ENCODE results near the gene ELL2.

Gene ELL2

GRCh38 chr5:95936812-95937397 is 24.7 kb downstream of the ELL2 start:
- Histone ChIP-seq H4K20me1 (ENCODE audit: insufficient read depth, low read length) (no peaks in the 10 kb centered on the region; the same call in 1 of the 2 replicates), H3K79me2 (ENCODE audit: low read length) (peaks cover 75% of the 10 kb centered on the region)
- TF ChIP-seq EZH2phosphoT487 (IDR thresholded peaks at IDR 0.05; ENCODE audit: low read length): no peak
- TF ChIP-seq EZH2 (optimal IDR thresholded peaks at IDR 0.05; ENCODE audit: low read depth, low read length): no peak
- TF ChIP-seq CTCF (IDR thresholded peaks at IDR 0.05; ENCODE audit: low read length): no peak

GRCh38 chr5:95935553-95936100 is 26.0 kb downstream of the ELL2 start:
- Histone ChIP-seq H4K20me1 (ENCODE audit: insufficient read depth, low read length) (no peaks in the 10 kb centered on the region; the same call in 1 of the 2 replicates), H3F3A (ENCODE audit: insufficient read depth, low read length) (no peaks in the 10 kb centered on the region), H3K27ac (ENCODE audit: low read length) (no peak overlapping the region), H3K27me3 (replicated peaks; ENCODE audit: insufficient read depth, low read length) (no peaks in the 10 kb centered on the region), H3K9ac (ENCODE audit: low read length) (no peak overlapping the region), H3K4me3 (ENCODE audit: low read length) (no peak overlapping the region), H2AFZ (ENCODE audit: low read length) (no peak overlapping the region), H3K4me2 (ENCODE audit: low read depth, low read length) (no peak overlapping the region), H3K79me2 (ENCODE audit: low read length) (peaks cover 70% of the 10 kb centered on the region), H3K4me1 (ENCODE audit: low read length) (peaks cover 22% of the 10 kb centered on the region; the same call in 1 of the 2 replicates), H3K9me3 (replicated peaks; ENCODE audit: insufficient read depth, low read length) (no peaks in the 10 kb centered on the region), H3K9me2 (replicated peaks; ENCODE audit: insufficient read depth, low read length) (no peaks in the 10 kb centered on the region), H3K36me3 (replicated peaks; ENCODE audit: insufficient read depth, low read length) (no peaks in the 10 kb centered on the region)
- no peak for TF ChIP-seq EZH2phosphoT487 (IDR thresholded peaks at IDR 0.05; ENCODE audit: low read length)
- DNase-seq: no peak

More at GRCh38 chr5:95936812-95937397, 24.7 kb downstream of the ELL2 start:
- DNase-seq: no peak
- Histone ChIP-seq H3K27ac (ENCODE audit: low read length) (no peak overlapping the region), H3K27me3 (replicated peaks; ENCODE audit: insufficient read depth, low read length) (no peaks in the 10 kb centered on the region), H3K9me2 (replicated peaks; ENCODE audit: insufficient read depth, low read length) (no peaks in the 10 kb centered on the region), H3K4me1 (ENCODE audit: low read length) (peaks cover 20% of the 10 kb centered on the region; the same call in 1 of the 2 replicates), H3K9ac (ENCODE audit: low read length) (no peak overlapping the region), H3K4me3 (ENCODE audit: low read length) (no peak overlapping the region), H3K9me3 (replicated peaks; ENCODE audit: insufficient read depth, low read length) (no peaks in the 10 kb centered on the region), H2AFZ (ENCODE audit: low read length) (no peak overlapping the region), H3K36me3 (replicated peaks; ENCODE audit: insufficient read depth, low read length) (no peaks in the 10 kb centered on the region), H3F3A (ENCODE audit: insufficient read depth, low read length) (no peaks in the 10 kb centered on the region), H3K4me2 (ENCODE audit: low read depth, low read length) (no peak overlapping the region)

- Histone ChIP-seq H2AFZ (ENCODE audit: low read length) (no peak overlapping the region), H3K9me3 (replicated peaks; ENCODE audit: insufficient read depth, low read length) (no peaks in the 10 kb centered on the region), H3K9me2 (replicated peaks; ENCODE audit: insufficient read depth, low read length) (no peaks in the 10 kb centered on the region), H3K9ac (ENCODE audit: low read length) (no peak overlapping the region), H3K27me3 (replicated peaks; ENCODE audit: insufficient read depth, low read length) (no peaks in the 10 kb centered on the region), H3K4me1 (ENCODE audit: low read length) (peaks cover 26% of the 10 kb centered on the region), H3K36me3 (replicated peaks; ENCODE audit: insufficient read depth, low read length) (no peaks in the 10 kb centered on the region), H3K4me2 (ENCODE audit: low read depth, low read length) (no peak overlapping the region), H3F3A (ENCODE audit: insufficient read depth, low read length) (0 out of 2 replicates have a peak, but pooled peaks cover 8% of the 10 kb centered on the region), H3K79me2 (ENCODE audit: low read length) (peaks cover 66% of the 10 kb centered on the region), H3K27ac (ENCODE audit: low read length) (no peak overlapping the region), H4K20me1 (ENCODE audit: insufficient read depth, low read length) (no peaks in the 10 kb centered on the region; the same call in 1 of the 2 replicates), H3K4me3 (ENCODE audit: low read length) (no peak overlapping the region)
- no peak for DNase-seq
- TF ChIP-seq CTCF (IDR thresholded peaks at IDR 0.05; ENCODE audit: low read length) (no peak), EZH2 (optimal IDR thresholded peaks at IDR 0.05; ENCODE audit: low read depth, low read length) (no peak), EZH2phosphoT487 (IDR thresholded peaks at IDR 0.05; ENCODE audit: low read length) (no peak)
Observed at GRCh38 chr5:95934207-95934804, 27.3 kb downstream of the ELL2 start.
